ENCODE results near the gene DCTN1.
"Not testable (repeated sequence)": the region's sequence is repeated elsewhere in the genome, so short reads cannot be mapped to it uniquely, and the experiment has no call there.

DCTN1 gene

DNA sequence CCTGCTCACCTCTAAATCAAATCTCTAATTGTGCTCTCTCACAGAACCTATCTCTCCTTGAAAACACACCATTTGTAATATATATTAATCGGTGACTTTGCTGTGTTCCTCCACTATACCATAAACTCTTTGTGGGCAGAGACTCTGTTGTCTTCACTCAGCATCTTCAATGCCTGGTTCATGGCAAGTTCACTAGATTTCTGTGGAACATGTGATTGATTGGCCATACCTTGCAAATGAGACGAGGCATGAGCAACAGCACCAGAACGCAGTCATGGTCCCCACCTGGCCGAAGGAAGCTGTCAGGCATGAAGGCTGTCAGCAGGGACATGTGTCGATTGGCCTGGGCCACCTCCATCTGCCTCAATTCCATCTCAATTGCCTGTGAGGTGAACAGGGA, 11.6 kb downstream of the DCTN1 start:
- no peak for DNase-seq

DNA sequence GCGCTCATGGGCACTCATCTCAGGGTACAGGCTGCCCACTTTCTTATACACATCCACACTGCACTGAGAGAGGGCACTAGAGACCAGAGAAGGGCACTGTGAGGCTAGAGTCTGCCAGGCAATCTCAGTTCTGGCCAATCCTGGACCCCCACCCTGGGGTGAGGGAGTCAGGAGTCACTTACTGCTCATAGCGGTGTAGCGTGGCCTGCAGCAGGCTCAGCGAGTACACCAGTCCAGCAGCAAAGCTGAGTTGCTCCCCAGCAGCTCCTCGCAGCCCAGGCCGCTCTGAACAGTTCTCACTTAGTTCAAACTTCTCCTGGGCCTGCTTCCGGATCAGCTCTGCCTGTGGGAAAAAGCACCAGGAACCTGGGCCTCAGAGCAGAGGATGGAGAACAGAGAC, 12.3 kb downstream of the DCTN1 start:
- no peak for DNase-seq

DNA sequence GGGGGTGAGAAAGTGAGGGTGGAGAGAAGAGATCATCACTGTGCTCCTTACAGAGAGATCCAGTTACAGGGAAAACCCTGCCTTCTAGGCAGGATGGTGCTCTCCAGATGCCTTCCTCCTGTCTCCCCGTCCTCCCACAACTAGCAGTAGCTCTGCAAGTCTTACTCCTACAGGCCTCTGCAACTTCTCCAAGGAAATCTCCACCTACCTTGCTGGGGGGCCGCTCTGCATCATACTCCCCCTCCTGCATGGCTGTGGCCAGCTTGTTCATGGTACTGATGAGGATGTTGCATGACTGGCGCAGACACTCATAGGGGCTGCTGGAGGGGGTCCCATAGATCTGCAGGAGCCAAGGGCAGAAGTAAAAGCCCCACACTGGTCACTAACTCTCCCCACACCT, 14.1 kb downstream of the DCTN1 start:
- DNase-seq, result no peak

DNA sequence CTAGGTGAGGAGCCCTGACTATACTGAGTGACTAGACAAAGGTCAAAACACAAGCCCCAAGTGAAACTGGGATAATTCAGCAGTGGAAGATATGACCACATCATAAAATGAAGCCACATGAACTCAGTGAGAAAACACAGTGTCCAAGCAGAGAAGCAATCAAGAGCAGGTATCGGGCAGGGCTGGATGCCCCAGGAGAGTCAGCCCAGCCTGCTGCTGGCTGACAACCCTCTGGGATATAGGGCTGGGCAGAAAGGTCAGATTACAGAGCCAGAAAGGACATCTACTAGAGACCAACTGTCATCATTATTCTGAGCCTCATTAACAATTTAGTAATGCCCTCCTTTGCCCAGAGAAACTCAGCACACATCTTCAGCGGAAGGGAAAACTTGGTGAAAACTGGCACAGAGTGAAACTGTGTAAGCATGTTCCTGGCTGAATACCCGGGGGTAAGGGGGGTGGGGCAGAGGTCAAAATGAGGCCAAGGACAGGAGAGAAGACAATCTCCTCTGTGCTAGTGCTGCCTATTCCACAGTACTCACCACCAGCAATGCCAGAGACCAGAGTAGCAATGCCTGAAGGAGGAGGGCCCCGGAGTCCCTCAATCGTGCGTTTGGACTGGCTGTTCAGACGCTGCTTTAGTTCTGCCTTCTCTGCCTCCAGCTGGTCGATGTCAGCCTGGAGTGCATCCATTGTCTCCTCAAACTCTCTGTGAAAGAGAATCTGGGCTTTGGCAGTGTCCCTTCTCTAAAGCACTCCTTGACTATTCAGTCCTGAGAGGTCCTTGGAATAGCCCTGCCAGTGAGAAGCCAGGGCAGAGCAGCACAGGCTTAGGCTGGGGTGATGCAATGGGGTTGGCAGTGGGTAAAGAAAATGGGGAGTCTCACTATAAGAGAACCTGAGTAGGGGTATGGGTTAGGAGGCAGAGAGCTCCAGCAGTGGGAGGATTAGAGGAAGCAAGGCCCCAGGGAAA, 15.3 kb downstream of the DCTN1 start:
- DNase-seq, result no peak

DNA sequence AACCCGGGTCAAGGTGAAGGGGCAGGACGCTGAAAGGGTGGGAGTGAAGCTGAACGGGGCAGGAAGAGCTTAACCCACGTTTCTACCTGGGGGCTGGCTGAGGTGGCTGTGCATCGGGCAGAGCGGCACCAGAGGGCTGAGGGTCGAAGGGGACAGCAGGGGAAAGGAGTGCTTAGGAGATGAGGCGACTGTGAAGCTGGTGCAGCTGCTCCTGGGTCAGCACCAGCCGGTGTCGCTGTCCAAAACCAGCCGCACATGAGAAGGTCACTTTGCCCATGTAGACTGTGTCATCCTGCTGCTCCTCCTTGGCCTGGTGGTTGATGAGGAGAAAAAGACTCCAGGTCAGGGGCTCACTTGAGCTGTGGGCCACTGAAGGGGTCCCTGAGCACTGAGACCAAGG, 18.8 kb downstream of the DCTN1 start:
- no peak for DNase-seq

DNA sequence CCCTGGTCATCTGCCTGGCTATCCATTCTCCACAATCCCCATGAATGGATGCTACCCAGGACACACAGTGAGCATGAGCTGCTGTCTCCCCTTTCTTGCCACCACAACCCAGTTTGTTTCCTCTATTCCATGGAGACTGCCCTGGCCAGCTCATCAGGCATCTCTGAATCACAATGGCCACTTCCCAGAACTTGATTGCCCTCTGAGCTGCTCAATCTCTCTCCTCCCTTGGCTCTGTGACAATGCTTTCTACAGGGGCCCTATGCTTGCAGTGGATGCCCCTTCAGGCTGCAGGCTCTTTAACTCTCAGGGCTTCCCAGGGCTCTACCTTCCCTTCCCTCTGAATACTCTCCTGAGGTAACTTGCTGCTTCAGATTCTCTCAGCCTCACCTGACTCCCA, 22.5 kb downstream of the DCTN1 start:
- DNase-seq, result no peak

DNA sequence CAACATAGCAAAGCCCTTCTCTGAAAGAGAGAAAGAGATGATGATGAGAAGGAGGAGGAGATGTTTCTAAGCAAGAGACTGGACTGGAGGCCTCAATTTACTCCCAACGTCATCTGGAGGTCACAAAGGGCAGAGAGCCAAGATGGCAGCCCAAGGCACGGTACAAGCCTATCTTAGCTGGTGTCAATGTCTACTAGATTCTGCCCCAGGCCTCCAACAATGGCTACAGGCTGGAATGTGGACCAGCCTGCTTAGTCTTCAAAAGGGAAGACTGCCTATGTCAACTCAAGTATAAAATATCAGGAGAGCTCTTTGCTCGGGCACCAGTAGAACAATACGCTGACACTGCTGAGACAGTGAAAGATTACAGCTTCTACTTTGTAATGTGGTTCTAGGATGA, 30.2 kb downstream of the DCTN1 start:
- no peak for DNase-seq

DNA sequence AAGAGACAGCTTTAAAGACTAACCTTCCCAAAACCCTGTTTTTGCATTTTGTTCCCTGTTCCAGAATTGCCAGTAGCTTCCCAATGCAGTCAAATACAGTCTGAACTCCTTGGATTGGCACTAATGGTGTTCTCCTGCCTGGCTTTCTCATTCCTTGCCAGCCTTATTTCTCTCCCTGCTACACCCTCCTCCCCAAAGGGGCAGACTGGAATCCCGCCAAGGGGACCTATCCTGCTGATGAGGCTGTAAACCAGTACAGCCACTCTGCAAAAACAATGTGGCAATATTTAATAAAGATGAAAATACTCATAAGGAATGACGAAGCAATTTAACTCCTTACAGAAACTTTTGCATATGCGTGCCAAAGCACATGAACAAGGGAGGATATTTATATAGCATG, 32.4 kb downstream of the DCTN1 start:
- DNase-seq, result no peak

DNA sequence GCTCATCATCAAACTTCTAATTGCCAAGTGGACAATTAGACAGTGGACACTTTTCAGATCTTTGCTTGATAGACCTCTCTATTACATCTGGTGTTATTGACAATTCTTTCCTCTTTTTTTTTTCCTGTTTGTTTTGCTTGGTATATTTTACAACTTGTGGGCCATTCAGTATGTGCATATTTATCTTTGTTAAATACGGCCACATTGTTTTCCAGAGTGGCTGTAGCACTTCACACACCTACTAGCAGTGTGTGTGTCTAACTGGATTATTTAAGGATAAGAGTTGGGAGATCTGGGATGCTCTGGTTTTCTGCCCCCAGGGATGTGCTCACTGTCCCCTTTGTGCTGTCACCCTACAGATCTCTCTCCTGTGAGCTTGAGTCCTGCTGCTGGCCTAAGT, 32.8 kb downstream of the DCTN1 start:
- DNase-seq, result no peak

DNA sequence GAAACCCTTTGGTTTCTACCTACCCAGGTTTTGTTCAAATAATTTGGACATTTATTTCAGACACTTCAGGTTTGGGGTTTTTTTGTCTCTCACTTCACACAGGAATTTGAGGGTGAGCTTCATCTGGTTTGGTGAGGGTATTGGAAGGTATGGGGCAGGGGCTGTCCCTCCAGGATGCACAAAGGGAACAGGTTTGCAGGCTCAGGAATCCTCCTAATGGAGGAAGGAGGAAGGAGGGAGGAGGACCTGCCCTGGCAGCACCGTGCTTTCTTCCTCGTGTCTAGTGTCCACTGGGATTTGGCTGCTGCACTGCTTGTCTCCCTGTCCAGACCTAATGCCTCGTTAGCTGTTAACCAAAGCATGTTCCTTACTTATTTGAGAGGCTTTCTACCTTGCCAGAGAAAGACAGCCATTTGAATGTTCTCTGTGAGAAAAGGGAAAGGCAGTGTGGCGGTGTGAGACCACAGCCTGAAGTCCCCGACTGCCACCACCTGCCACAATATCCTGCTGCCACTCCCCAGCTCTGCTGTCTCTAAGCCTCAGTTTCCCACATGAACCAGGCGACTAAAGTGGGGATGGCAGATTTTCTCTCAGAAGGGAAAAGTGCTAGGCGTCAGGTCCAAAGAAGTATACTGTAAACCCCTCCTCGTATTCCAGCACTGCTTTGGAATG, 34.7 kb downstream of the DCTN1 start:
- no peak for DNase-seq

DNA sequence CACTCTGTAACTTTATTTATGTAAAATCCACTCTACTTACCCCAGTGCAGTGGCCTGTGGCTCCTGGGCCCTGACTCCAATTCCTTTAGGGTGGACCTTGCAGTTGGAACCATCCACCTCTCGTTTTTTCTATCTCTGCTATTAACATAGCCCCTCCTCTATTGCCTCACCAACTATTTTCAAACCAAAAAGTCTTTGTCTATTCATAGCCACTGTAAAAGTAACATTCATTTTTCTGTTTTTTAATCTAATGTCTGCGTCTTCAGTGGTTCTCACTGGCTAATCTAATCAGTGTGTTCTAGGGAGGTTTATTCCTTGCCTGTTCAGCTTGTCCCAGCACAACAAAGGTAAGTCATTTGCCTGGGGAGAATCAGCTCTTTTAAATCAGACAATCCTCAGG, 36.8 kb downstream of the DCTN1 start, which contains the start of gene SLC4A5:
TSS of gene SLC4A5 (minus strand) at position 101 of the 400 bp plus-strand sequence. CDS start 28,393 bp downstream, outside the sequence.
- no peak for DNase-seq

DNA sequence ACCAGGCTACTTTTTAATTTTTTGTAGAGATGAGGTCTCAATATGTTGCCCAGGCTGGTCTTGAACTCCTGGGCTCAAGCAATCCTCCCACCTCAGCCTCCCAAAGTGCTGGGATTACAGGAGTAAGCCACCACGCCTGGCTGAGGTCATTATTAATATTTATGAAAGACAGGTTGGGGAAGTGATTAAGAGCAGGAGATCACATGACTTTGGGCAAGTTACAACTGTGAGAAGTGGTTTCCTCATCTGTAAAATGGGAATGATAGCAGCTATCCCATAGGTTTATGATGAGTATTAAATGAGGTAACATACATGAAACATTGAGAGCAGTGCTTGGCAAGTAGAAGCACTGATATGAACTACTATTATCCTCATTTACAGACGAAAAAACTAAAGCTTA, 43.9 kb downstream of the DCTN1 start:
- not testable (repeated sequence) for DNase-seq

DNA sequence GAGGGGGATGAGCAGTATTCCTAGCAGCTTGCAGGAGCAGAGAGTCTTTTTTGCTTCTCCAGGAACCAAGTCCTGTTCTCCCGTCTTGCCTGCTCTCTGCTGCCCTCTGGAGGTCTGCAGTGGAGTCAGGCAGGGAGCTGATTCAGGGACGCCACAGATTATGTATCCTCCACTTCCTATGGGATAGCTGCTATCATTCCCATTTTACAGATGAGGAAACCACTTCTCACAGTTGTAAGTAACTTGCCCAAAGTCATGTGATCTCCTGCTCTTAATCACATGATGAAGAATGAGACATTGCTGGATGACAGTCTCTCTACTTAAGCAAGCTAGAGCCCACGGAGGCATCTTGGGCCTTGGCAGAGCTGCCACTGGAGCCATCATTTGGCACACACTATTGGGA, 45.2 kb downstream of the DCTN1 start:
- DNase-seq, result peak; percentile 69

DNA sequence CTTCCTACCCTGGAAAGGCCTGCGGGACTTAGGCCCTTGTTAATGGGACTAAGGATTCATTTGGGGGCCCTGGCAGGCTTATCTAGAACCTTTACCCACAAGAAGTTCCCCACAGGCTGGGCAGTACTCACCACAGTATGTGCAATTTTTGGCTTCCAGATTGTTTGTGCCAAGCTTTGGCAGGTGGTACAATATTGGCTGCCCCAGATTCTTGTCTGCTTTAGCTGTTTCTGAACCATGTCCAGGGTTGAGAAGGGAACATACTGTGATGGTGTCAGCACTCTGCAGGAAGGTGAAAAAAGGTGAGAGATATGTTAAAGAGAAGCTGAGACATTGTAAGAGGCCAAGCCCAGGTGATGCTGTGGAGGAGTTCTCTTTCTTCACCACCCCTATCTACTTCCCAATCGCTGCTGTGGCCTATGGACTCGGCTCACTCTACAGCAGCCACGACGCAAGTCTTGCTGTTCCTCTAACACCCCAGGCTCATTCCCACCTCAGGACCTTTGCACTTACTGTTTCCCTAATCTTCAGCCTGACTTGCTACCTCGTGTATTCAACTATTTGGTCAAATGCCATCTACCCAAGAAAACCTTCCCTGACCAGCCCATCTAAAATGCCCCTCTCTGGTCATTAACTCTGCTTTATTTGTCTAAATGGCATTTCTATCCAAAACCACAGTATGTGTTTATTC, 46.1 kb downstream of the DCTN1 start:
- DNase-seq, result no peak

DNA sequence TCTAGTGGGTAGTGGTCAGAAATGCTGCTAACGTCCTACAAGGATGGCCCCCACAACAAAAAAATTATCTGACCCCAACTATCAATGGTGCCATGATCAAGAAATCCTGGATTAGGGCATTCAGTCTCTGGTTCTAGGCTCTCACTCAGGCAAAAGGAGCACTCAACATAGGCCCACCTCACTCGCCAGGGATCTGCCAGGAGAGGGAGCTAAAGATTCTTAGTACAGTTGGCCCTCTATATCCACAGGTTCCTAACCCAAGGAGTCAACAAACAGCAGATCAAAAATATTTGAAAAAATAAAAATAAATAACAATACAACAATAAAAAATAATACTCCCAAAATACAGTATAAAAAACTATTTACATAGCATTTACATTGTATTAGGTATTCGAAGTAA, 46.9 kb downstream of the DCTN1 start:
- peak; percentile 44 for DNase-seq

DNA sequence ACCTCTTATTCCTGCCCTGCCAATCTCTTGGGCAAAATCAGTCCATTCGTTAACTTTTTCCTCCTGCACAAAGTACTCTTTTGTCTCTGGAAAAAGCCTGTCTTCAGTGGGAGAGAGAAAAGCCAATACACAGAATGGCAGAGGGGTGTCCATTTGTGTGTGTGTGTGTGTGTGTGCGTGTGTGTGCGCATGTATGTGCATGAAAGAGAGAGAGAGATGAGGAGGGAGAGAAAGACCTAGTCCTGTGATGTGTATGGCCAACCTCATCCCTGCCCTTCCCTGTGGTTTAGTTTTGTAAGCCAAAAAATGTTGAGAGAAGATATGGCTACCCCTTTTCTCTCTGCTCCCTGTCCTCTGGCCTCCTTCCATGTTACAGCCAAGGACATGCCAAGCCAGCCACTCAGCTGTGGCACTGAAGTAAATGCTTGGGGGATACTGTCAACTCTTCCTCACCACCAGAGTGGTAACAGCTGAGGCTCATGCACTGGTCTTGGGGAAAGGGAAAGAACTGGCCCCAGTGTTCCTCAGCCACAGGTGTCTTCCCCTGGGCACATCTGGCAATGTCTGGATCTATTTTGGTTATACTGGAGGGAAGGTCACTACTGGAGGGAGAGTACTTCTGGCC, 47.4 kb downstream of the DCTN1 start:
- DNase-seq, result no peak

DNA sequence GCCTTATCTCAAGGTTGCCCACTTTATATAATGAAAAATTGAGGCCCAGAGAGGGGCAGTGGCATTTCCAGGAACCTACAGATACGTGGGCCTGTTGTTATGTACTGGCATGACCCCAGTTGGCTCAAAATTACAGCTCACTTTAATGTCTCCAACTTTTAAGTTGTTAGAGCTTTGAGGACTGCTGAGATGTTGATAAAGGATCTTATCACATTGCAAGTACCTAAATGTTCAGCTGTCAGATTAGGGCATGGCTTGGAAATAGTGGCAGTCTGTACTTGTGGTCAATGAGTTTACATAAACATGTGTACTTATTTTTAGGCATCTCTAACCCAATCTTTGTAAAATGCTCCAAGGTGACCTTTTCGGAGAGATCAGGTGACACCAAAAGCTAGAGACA, 51.5 kb downstream of the DCTN1 start:
- DNase-seq, result peak; percentile 13

DNA sequence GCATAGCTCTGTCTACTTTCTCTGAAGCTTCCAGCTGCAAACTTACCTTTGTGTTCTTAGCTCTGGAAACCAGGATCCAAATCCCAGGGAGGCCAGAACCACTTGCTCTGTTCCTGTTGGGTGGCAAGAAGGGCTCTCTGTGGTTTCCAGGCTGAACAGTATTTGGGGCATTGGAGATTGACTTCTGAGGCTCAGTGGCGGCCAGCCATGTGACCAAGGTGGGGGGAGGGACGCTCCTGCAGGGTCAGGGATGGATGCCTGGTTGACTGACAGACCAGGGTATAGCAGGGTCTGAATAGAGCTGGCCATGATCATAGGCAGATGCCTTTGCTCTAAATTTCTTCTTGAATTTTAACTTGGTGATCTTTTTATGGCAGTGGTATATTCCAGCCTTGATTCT, 52.0 kb downstream of the DCTN1 start:
- no peak for DNase-seq

DNA sequence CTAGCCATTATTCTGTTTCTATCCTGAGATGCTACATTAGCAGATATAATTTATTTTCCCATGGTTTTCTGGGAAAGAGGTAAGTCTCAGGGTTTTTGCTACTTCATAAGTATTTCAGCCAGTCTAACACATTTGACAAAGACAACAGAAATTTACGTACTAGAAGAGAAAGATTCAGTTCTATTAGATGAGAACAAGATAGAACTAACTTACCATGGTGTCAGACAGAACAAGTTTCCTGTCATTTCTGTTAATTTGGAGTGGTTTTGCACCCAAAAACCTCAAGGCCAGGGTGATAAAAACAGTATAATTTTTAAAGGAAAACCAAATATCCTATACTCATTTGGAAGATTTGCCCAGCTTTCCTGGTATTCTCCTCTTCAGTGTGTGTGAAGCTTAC, 52.5 kb downstream of the DCTN1 start:
- DNase-seq, result no peak

DNA sequence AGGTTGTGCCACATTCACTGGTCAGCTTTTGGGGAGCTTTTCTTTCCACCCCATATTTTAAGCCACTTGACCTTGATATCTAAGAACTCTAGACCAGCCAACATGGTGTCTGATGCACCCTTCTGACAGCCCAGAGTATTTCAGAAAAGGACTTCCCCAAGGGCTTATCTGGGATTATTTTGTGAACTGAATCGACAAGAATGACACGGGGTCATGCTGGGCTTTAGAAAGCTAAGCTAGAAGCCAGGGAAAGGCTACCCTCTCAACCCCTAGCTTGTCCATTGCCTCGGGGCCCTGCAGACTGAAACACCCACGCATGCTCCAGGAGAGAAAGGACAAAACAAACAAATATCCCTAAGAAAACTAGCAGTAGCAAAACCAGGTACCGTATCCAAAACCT, 52.9 kb downstream of the DCTN1 start:
- DNase-seq, result peak; percentile 29

DNA sequence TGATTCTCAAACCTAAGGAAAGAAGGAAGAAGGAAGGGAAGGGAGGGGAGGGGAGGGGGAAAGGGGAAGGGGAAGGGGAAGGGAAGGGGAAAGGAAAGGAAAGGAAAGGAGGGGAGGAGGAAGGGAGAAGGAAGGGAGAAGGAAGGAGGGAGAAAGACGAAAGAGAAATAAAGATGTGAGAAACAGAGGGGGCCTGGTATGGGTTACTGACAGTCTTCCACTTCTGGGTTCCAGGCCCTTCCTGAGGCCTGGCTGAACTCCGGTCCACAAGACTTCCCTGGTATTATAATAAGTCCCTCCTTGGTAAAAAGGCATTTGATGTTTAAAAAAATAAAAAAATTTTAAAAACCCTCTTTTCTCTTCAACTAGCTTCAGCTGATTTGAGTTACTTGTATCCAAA, 54.3 kb downstream of the DCTN1 start:
- no peak for DNase-seq

DNA sequence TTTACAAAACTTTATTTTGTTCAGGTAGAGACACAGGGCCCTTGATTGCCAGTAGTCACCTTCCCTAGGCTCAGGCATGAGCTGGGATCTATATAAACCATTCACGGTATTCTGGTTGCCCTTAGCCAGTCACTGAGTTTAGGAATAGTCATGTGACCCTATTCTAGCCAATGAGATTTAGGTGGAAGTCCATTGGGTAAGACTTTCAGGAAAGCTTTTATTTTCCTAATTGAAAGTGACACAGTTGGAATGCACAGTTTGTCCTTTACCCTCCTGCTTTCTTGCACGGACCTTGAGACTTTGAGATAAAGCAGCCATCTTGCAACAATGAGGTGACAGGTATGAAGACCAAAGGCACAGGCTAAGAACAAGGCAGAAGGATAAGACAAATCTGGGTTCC, 58.4 kb downstream of the DCTN1 start:
- DNase-seq, result no peak

DNA sequence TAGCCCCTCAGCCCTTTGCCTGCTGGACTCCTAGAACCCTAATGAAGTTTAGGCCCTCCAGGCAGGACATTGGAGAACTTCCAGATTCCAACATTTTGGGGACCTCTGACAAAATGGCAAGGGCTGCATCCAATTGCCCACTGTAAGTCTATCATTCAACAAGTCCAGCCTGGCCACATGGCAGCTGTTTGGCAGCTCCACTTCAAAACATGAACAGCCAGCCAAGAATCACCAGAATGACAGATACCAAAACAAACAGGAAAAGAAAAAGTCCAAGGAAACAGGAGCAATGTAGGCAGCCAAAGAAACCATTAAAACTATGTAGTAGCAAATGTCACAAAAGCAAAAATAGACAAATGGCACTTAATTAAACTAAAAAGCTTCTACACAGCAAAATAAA, 62.4 kb downstream of the DCTN1 start:
- DNase-seq, result no peak
